Measurements from ENCODE around the gene USHBP1. TPM values are rescaled to one million over a fixed set of nuclear protein-coding genes. Genes with fewer than 3 reads are reported as not detected.
A peak's percentile ranks its signal among the peaks of the same experiment; 100 is the strongest.

Gene USHBP1, protein sequence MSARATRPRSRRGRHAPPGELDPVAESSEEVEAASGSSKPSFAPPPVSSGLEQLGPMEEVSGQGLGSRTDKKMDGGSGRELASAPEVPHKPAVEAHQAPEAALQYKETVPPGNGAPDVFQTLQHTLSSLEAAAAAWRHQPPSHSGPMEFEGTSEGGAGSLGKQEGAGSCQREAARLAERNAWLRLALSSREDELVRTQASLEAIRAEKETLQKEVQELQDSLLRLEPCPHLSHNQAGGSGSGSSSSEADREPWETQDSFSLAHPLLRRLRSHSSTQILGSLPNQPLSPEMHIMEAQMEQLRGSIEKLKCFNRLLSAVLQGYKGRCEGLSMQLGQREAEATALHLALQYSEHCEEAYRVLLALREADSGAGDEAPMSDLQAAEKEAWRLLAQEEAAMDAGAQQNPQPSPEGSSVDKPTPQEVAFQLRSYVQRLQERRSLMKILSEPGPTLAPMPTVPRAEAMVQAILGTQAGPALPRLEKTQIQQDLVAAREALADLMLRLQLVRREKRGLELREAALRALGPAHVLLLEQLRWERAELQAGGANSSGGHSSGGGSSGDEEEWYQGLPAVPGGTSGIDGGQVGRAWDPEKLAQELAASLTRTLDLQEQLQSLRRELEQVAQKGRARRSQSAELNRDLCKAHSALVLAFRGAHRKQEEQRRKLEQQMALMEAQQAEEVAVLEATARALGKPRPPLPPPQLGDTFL
- total RNA-seq (2014; rRNA removed; shearing (Covaris generic)) (5.2 and 5.6 TPM in 2 replicates), polyA plus RNA-seq (2016; fragmentation: Nextera tagmentation; extraction: Ambion mirVana) (4.0 and 4.6 TPM in 2 replicates)
- long read RNA-seq, partial matches to known transcripts: 0 of 2 reads
- long read RNA-seq, other reads (novel, unspliced or antisense): 0 of 2 reads

DNA sequence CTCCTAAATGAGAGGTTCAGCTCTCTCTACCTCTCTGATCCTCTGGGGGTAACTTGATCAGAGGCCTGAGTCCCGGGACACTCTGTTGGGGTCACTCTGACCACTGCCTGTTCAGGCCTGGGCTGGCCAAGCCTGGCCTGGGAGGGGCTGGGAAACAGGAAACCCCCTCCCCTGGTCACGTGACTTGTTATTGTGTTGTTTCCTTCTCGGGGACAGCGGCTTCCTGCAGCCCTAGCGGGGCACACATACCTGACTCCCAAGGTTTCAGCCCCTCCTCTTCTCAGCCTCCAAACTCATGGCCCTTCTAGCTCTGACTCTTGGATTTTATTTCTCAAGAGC is at the start of gene USHBP1:
TSS of gene USHBP1 (minus strand) at position 105 of the 339 bp plus-strand sequence. CDS start 446 bp downstream, outside the sequence.
- Histone ChIP-seq H3K27me3 (ENCODE audit: insufficient read depth) (no peaks in the 10 kb centered on the region), H3K4me1 (ENCODE audit: insufficient read depth) (0 out of 2 replicates have a peak, but pooled peaks cover 5% of the 10 kb centered on the region), H3K36me3 (ENCODE audit: insufficient read depth) (peaks cover 3% of the 10 kb centered on the region; the same call in 1 of the 2 replicates), H3K79me2 (replicated peaks; ENCODE audit: insufficient read depth) (peaks cover 12% of the 10 kb centered on the region; the same call in 1 of the 2 replicates), H3F3A (replicated peaks; ENCODE audit: low read depth) (0 out of 2 replicates have a peak, but pooled peaks cover 2% of the 10 kb centered on the region), H2AFZ (no peak within 1 kb of the TSS), H4K20me1 (replicated peaks; ENCODE audit: insufficient read depth) (no peaks in the 10 kb centered on the region), H3K4me2 (peak within 1 kb of the TSS; percentile 68), H3K9me2 (ENCODE audit: insufficient read depth) (no peaks in the 10 kb centered on the region), H3K4me3 (peak within 1 kb of the TSS; percentile 20; the same call in 1 of the 2 replicates), H3K27ac (ENCODE audit: low read depth) (peak within 1 kb of the TSS; percentile 90)
- Mint-ChIP-seq H3K36me3 (ENCODE audit: low read depth) (peaks cover 20% of the 10 kb centered on the region), H3K4me1 (peaks cover 25% of the 10 kb centered on the region), H3K9me3 (peaks cover 16% of the 10 kb centered on the region; the same call in 2 of the 3 replicates), H3K27ac (peak within 1 kb of the TSS; percentile 96), H3K4me3 (peak within 1 kb of the TSS; percentile 51), H3K27me3 (ENCODE audit: insufficient read depth, low read depth, poor library complexity) (peaks cover 26% of the 10 kb centered on the region)
- TF ChIP-seq EZH2 (IDR thresholded peaks at IDR 0.05; ENCODE audit: low read depth, unreplicated experiment): no peak
- TF ChIP-seq, protein P1, sequence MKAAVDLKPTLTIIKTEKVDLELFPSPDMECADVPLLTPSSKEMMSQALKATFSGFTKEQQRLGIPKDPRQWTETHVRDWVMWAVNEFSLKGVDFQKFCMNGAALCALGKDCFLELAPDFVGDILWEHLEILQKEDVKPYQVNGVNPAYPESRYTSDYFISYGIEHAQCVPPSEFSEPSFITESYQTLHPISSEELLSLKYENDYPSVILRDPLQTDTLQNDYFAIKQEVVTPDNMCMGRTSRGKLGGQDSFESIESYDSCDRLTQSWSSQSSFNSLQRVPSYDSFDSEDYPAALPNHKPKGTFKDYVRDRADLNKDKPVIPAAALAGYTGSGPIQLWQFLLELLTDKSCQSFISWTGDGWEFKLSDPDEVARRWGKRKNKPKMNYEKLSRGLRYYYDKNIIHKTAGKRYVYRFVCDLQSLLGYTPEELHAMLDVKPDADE (IDR thresholded peaks at IDR 0.05): no peak
- TF ChIP-seq POLR2AphosphoS5 (IDR thresholded peaks at IDR 0.05; ENCODE audit: low read depth): peak; percentile 32
- no peak for TF ChIP-seq JUNB (IDR thresholded peaks at IDR 0.05; ENCODE audit: unreplicated experiment)
- DNase-seq (ENCODE audit: low spot score): peak; percentile 93
- peak; percentile 5 for ATAC-seq

DNA sequence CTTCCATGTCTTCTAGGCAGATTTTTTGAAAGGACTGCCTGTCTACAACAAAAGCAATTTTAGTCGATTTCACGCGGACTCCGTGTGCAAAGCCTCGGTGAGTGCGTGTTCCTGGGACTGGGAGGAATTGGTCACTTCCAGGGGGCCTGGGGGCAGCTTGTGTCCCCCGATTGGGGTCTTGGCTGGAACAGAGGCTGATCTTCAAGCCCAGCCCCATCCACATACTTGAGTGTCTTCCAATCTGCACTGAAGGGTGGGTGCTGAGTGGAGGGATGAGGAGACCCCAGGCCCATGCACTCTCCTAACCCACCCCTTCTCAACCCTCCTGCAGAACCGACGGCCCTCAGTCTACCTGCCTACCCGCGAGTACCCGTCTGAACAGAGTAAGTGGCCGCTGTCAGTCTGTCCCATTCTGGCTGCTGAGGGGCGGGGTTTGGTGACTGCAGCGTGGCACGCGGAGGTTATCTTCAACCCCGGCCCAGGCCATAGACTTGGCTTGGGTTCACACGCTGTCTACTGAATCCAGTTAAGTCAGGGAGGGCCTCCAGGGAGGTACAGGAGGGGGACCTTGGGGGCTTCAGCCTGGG is 49.6 kb upstream of the USHBP1 start:
- H4K20me1 ChIP-seq (replicated peaks; ENCODE audit: insufficient read depth): peaks cover 16% of the 10 kb centered on the region
- no peak overlapping the region for H3K27ac ChIP-seq (ENCODE audit: low read depth)
- ATAC-seq: no peak
- H3K4me1 ChIP-seq (ENCODE audit: insufficient read depth): peaks cover 9% of the 10 kb centered on the region
- H3K36me3 ChIP-seq (ENCODE audit: insufficient read depth): peaks cover 10% of the 10 kb centered on the region; the same call in 1 of the 2 replicates
- H3K27ac Mint-ChIP-seq: no peak overlapping the region
- H2AFZ ChIP-seq: no peak overlapping the region
- peaks cover 25% of the 10 kb centered on the region for H3K79me2 ChIP-seq (replicated peaks; ENCODE audit: insufficient read depth)
- H3K9me3 Mint-ChIP-seq: no peaks in the 10 kb centered on the region; the same call in 2 of the 3 replicates
- no peak overlapping the region for H3K4me2 ChIP-seq
- peaks cover 39% of the 10 kb centered on the region for H3K36me3 Mint-ChIP-seq (ENCODE audit: low read depth)
- H3K9me2 ChIP-seq (ENCODE audit: insufficient read depth): no peaks in the 10 kb centered on the region
- no peaks in the 10 kb centered on the region for H3K27me3 ChIP-seq (ENCODE audit: insufficient read depth)
- no peak overlapping the region for H3K4me3 ChIP-seq
- peaks cover 18% of the 10 kb centered on the region for H3K27me3 Mint-ChIP-seq (ENCODE audit: insufficient read depth, low read depth, poor library complexity)
- H3K4me3 Mint-ChIP-seq: no peak overlapping the region
- TF ChIP-seq, protein P1 (IDR thresholded peaks at IDR 0.05): no peak
- no peak for TF ChIP-seq EZH2 (IDR thresholded peaks at IDR 0.05; ENCODE audit: low read depth, unreplicated experiment)
- TF ChIP-seq, protein P2, sequence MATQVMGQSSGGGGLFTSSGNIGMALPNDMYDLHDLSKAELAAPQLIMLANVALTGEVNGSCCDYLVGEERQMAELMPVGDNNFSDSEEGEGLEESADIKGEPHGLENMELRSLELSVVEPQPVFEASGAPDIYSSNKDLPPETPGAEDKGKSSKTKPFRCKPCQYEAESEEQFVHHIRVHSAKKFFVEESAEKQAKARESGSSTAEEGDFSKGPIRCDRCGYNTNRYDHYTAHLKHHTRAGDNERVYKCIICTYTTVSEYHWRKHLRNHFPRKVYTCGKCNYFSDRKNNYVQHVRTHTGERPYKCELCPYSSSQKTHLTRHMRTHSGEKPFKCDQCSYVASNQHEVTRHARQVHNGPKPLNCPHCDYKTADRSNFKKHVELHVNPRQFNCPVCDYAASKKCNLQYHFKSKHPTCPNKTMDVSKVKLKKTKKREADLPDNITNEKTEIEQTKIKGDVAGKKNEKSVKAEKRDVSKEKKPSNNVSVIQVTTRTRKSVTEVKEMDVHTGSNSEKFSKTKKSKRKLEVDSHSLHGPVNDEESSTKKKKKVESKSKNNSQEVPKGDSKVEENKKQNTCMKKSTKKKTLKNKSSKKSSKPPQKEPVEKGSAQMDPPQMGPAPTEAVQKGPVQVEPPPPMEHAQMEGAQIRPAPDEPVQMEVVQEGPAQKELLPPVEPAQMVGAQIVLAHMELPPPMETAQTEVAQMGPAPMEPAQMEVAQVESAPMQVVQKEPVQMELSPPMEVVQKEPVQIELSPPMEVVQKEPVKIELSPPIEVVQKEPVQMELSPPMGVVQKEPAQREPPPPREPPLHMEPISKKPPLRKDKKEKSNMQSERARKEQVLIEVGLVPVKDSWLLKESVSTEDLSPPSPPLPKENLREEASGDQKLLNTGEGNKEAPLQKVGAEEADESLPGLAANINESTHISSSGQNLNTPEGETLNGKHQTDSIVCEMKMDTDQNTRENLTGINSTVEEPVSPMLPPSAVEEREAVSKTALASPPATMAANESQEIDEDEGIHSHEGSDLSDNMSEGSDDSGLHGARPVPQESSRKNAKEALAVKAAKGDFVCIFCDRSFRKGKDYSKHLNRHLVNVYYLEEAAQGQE (IDR thresholded peaks at IDR 0.05; ENCODE audit: unreplicated experiment): no peak
- H3F3A ChIP-seq (replicated peaks; ENCODE audit: low read depth): peaks cover 8% of the 10 kb centered on the region; the same call in 1 of the 2 replicates
- peaks cover 12% of the 10 kb centered on the region for H3K4me1 Mint-ChIP-seq
- no peak for DNase-seq (ENCODE audit: low spot score)

Measured in GM23338 (cell line).